Kidney (tissue), 14 donors: ENCODE results near the gene C11orf24. TPM values are rescaled to one million over a fixed set of nuclear protein-coding genes. Genes with fewer than 3 reads are reported as not detected.

Experiments used
- DNase-seq, 5 donors: peaks; one replicate each; pipeline ENCODE4 v3.0.0-alpha.2; 2013 to 2020
- FAIRE-seq: peaks from 2 replicates; lab custom pipeline; 2012; peaks lifted over from hg19 to GRCh38; lab: Jason Lieb, UNC
- H3K27ac ChIP-seq, 2 donors: one replicate each; pipeline ENCODE4 v1.7.0; 2013; ENCODE audit warnings: low read depth in 2 of 2, low read length in 2 of 2, inconsistent platforms in 1 of 2
- H3K27me3 ChIP-seq: one replicate; pipeline ENCODE4 v1.7.1; 2013; ENCODE audit warnings: low read length, inconsistent platforms; ENCODE audit not compliant: control insufficient read depth, insufficient read depth
- H3K36me3 ChIP-seq, 3 donors: one replicate each; pipeline versions ENCODE4 v1.7.0 to v1.7.1; 2013; ENCODE audit warnings: low read length in 3 of 3, control low read depth in 1 of 3, inconsistent platforms in 1 of 3; ENCODE audit not compliant: insufficient read depth in 3 of 3, control insufficient read depth in 2 of 3
- H3K4me1 ChIP-seq, 3 donors: one replicate each; pipeline versions ENCODE4 v1.7.0 to v1.7.1; 2013; ENCODE audit warnings: low read length in 3 of 3, inconsistent platforms in 1 of 3, low read depth in 1 of 3; ENCODE audit not compliant: control insufficient read depth in 2 of 3, insufficient read depth in 2 of 3
- H3K4me3 ChIP-seq, 3 donors: one replicate each; pipeline versions ENCODE4 v1.7.0 to v1.8.1; 2013; ENCODE audit warnings: low read length in 3 of 3, control low read depth in 1 of 3, inconsistent platforms in 1 of 3
- H3K9ac ChIP-seq, 3 donors: one replicate each; pipeline versions ENCODE4 v1.7.0 to v1.7.1; 2013; ENCODE audit warnings: low read length in 3 of 3, control low read depth in 1 of 3, inconsistent platforms in 1 of 3
- H3K9me3 ChIP-seq, 3 donors: one replicate each; pipeline versions ENCODE4 v1.7.0 to v1.7.1; 2013; ENCODE audit warnings: low read length in 3 of 3, control low read depth in 1 of 3, inconsistent platforms in 1 of 3; ENCODE audit not compliant: control insufficient read depth in 2 of 3, insufficient read depth in 1 of 3
- intact Hi-C: fragments of 100-400 bp; cut with DNase I; formaldehyde crosslinking; loops from one replicate; pipeline ENCODE4 v1.11.1; 2022
- polyA plus RNA-seq: library from polyadenylated mRNA; stranded (reverse); fragments of 350-450 nt; fragmentation: Illumina TruSeq; extraction: RNeasy Lipid Tissue Mini Kit (QIAGEN cat#74804); gene quantifications from one replicate; pipeline ENCODE4 v1.2.3, GENCODE V29; 2014; ENCODE audit warnings: low read depth, low replicate concordance; ENCODE audit not compliant: insufficient read depth
- total RNA-seq: library from RNA; stranded (reverse); fragmentation: NEBNext Ultra II Directional; extraction: Animal tissue kit (Norgen Biotek cat#: 25700); gene quantifications from one replicate; pipeline ENCODE4 v1.2.1, GENCODE V29; 2021
- TF ChIP-seq, protein P1 (sequence below): IDR thresholded peaks from 3 replicates; pipeline ENCODE4 v1.5.1; 2012; ENCODE audit warnings: mild to moderate bottlenecking, moderate library complexity, borderline replicate concordance; ENCODE audit not compliant: insufficient read depth; ENCODE audit errors: extremely low read depth
- donor health status: control.
- donor health status: control.
- donor health status: control.
- donor health status: control.
- donor health status: control.
- donor health status: DM: yes; HTN: yes; CAD: no.
- donor health status: Normal renal cell carcinoma (clear cell type).

Gene C11orf24
- total and polyA plus RNA-seq, 2 donors from 2014 or later = 18.6 to 31.7 TPM

DNA sequence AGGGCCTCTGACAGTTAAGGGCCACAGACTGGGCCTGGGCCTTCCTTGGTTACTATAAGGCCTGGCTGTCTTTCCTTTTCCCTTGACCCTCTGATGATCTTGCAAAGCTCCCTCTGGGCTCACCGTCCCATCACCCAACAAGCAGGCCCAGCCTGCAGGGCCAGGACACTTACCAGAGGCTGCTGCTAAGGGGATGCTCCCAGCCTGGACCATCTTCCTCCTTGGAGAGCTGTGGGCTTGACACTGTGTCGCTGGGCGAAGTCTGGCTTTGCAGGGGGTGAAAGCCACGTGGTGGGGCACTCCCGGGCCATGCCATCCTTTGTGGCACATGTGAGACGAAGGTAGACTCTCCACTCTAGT, 3.9 kb downstream of the C11orf24 start:
- H3K4me1 ChIP-seq = peaks cover 0 to 16% (median 8%) of the 10 kb centered on the region in 3 donors
- no peaks in the 10 kb centered on the region for H3K27me3 ChIP-seq
- H3K4me3 ChIP-seq = no peak overlapping the region
- peaks cover 2 to 25% (median 12%) of the 10 kb centered on the region in 3 donors for H3K36me3 ChIP-seq
- intact Hi-C loops = loop anchor here (10.0 kb wide), 1 partner anchor 177 kb away; no protein-coding TSS in a partner anchor
- H3K9ac ChIP-seq = no peak overlapping the region
- DNase-seq (no peak), FAIRE-seq (no peak)
- no peaks in the 10 kb centered on the region for H3K9me3 ChIP-seq
- TF ChIP-seq, protein P1, sequence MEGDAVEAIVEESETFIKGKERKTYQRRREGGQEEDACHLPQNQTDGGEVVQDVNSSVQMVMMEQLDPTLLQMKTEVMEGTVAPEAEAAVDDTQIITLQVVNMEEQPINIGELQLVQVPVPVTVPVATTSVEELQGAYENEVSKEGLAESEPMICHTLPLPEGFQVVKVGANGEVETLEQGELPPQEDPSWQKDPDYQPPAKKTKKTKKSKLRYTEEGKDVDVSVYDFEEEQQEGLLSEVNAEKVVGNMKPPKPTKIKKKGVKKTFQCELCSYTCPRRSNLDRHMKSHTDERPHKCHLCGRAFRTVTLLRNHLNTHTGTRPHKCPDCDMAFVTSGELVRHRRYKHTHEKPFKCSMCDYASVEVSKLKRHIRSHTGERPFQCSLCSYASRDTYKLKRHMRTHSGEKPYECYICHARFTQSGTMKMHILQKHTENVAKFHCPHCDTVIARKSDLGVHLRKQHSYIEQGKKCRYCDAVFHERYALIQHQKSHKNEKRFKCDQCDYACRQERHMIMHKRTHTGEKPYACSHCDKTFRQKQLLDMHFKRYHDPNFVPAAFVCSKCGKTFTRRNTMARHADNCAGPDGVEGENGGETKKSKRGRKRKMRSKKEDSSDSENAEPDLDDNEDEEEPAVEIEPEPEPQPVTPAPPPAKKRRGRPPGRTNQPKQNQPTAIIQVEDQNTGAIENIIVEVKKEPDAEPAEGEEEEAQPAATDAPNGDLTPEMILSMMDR = no peak
- H3K27ac ChIP-seq = no peak overlapping the region

DNA sequence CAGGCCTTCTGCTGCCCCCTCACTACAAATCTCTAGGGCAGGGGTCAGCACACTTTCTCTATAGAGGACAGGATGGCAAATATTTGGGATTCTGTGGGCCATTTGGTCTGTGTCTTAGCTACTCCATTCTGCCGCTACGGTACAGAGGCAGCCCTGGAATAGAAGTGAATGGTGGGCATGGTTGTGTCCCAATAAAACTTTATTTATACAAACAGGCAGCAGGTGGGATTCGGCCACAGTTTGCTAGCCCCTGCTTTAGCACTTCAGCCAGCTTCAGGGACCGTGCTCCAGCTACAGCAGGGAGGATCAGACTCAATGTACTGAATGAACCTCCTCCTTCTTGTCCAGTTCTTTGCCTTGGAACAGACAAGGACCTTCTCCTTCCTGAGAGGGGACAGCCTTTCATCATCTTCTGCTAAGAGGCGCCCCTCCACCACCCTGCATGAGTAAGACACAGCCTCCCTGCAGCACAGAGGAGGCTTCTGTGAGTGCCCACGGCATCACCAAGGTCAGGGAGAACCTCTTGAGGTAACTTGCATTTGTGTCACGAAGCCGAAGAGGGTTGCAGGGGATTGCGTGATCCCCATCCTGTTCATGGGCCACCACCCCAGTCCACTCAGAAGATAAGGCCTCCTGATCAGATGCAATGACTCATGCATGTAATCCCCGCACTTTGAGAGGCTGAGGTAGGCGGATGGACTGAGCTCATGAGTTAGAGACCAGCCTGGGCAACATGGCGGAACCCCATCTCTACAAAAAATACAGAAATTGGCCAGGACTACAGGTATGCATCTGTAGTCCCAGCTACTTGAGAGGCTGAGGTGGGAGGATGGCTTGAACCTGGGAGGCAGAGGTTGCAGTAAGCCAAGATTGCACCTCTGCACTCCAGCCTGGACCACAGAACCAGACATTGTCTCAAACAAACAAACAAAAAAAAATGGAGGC, 4.6 kb downstream of the C11orf24 start:
- intact Hi-C loops = loop anchor here (10.0 kb wide), 1 partner anchor 178 kb away; no protein-coding TSS in a partner anchor
- no peak overlapping the region for H3K27ac ChIP-seq
- H3K9me3 ChIP-seq = no peaks in the 10 kb centered on the region
- no peak for FAIRE-seq
- H3K4me1 ChIP-seq = peaks cover 0 to 16% (median 8%) of the 10 kb centered on the region in 3 donors
- no peak overlapping the region for H3K9ac ChIP-seq
- H3K36me3 ChIP-seq = peaks cover 2 to 29% (median 15%) of the 10 kb centered on the region in 3 donors
- DNase-seq = no peak
- no peaks in the 10 kb centered on the region for H3K27me3 ChIP-seq
- no peak overlapping the region for H3K4me3 ChIP-seq
- TF ChIP-seq, protein P1 = no peak

DNA sequence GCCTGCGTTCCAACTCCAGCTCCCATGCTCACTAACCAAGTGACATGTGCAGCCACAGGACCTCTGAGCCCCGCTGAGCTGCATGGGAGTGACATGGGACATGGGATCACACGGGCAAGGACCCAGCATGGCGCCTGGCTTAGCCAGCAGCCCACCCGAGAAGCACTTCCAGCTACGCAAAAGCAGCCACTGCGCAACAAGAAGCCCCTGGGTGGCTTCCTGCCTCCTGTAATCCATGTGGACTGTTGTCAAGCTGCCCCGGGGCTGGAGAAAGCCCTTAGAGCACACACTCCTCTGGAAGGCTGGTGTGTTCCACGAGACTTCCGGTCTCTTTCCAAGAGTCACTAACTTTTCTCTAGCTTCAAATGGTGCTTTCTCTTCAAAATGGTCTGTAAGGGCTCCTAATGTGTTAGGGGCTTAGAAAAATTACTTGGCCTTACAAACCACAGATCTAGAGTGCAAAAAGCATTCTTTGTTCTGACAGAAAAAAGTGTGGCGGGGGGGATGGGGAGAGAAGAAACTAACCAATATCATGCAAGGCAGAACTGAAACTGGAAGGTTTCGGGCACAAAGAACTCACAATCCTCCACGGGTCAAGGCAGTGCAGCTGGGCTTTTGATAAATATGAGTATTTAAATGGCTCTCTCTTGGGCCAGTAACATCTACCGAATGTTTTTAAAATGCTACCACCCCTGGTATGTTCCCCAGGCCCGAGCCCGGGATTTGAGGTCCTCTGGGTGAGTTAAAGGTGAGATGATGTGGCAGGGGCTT, 5.5 kb downstream of the C11orf24 start:
- intact Hi-C loops = loop anchor here (10.0 kb wide), 1 partner anchor 178 kb away; no protein-coding TSS in a partner anchor
- no peak for FAIRE-seq
- TF ChIP-seq, protein P1 = no peak
- Histone ChIP-seq H3K27me3 (no peaks in the 10 kb centered on the region), H3K4me3 (no peak overlapping the region), H3K9me3 (no peaks in the 10 kb centered on the region), H3K36me3 (peaks cover 2 to 33% (median 15%) of the 10 kb centered on the region in 3 donors), H3K27ac (no peak overlapping the region), H3K9ac (no peak overlapping the region), H3K4me1 (peaks cover 0 to 16% (median 8%) of the 10 kb centered on the region in 3 donors)
- no peak for DNase-seq
